DMS53 treated with DMSO at 0.1 percent for 48 hours (cell line): ENCODE data around the gene SLC24A5.

Experiments
- DNase-seq: peaks from one replicate; lab custom pipeline; 2025; ENCODE audit not compliant: unreplicated experiment; lab: John Stamatoyannopoulos, UW

Gene SLC24A5

GRCh38 chr15:48109856-48110531 is 10.8 kb upstream of the SLC24A5 start:
- DNase-seq = no peak

- peak; percentile 32 for DNase-seq
Observed at GRCh38 chr15:48112242-48112641, 8.5 kb upstream of the SLC24A5 start.

- no peak for DNase-seq
Observed at GRCh38 chr15:48119277-48119676, 1.5 kb upstream of the SLC24A5 start.

GRCh38 chr15:48121849-48122248 is 1.1 kb downstream of the SLC24A5 start:
- DNase-seq = no peak

GRCh38 chr15:48126667-48127355 is 6.0 kb downstream of the SLC24A5 start:
- no peak for DNase-seq

- no peak for DNase-seq
Observed at GRCh38 chr15:48131324-48131723, 10.5 kb downstream of the SLC24A5 start.

- DNase-seq = no peak
Observed at GRCh38 chr15:48132874-48133273, 12.1 kb downstream of the SLC24A5 start.

GRCh38 chr15:48143856-48144255 is 23.1 kb downstream of the SLC24A5 start:
- DNase-seq = no peak

- DNase-seq = no peak
Observed at GRCh38 chr15:48144889-48145288, 24.1 kb downstream of the SLC24A5 start.

GRCh38 chr15:48145923-48146322 is 25.1 kb downstream of the SLC24A5 start:
- DNase-seq = no peak

- DNase-seq = no peak
Observed at GRCh38 chr15:48147358-48147757, 26.6 kb downstream of the SLC24A5 start.

GRCh38 chr15:48149858-48150257 is 29.1 kb downstream of the SLC24A5 start:
- DNase-seq = no peak

GRCh38 chr15:48153526-48153925 is 32.7 kb downstream of the SLC24A5 start:
- DNase-seq = no peak

- no peak for DNase-seq
Observed at GRCh38 chr15:48168616-48169015, 47.8 kb downstream of the SLC24A5 start.

GRCh38 chr15:48170981-48171380 is 50.2 kb downstream of the SLC24A5 start:
- DNase-seq = no peak

GRCh38 chr15:48175126-48175525 is 54.3 kb downstream of the SLC24A5 start:
- no peak for DNase-seq

GRCh38 chr15:48176112-48176511 is 55.3 kb downstream of the SLC24A5 start:
- no peak for DNase-seq

- DNase-seq = no peak
Observed at GRCh38 chr15:48176957-48177356, 56.2 kb downstream of the SLC24A5 start.

GRCh38 chr15:48177383-48177765 is 56.6 kb downstream of the SLC24A5 start:
- peak; percentile 38 for DNase-seq

- DNase-seq = peak; percentile 43
Observed at GRCh38 chr15:48177766-48178647, 57.2 kb downstream of the SLC24A5 start, which contains the start of gene MYEF2. Gene MYEF2 (minus strand): TSS chr15:48178295. CDS start chr15:48178237, 58 bp downstream.

GRCh38 chr15:48178648-48178931 is 57.8 kb downstream of the SLC24A5 start:
- no peak for DNase-seq

GRCh38 chr15:48182749-48183148 is 62.0 kb downstream of the SLC24A5 start:
- no peak for DNase-seq
